Measurements from ENCODE around the gene TMEM247.

The TMEM247 gene

DNA sequence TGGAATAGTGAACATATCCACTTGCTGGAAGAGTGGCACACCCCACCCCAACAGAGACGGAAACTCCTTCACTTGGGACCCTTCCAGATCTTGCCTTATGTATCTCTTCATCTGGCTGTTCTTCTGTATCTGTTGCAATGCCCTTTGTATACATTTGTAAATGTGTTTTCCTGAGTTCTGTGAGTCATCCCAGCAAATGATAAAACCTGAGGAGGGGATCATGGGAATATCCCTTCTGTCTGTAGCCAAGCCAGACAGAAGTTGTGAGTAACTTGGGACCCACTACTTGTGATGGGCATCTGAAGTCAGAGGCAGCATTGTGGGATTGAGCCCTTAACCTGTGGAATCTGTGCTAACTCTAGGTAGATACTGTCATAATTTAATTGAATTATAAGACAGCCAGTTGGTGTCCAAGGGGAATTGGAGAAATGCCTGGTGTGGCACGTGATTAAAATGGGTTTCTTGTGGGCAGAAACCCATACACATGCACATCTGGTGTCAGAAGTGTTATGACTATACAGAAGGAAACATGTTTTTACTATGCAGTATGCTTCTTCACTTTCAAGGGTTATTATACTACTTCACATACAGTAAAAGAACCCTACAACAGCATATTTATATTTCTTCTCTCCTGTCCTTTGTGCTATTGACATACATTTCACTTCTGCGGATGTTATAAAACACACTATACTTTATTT, 32.3 kb upstream of the TMEM247 start:
- TF ChIP-seq, protein P1, sequence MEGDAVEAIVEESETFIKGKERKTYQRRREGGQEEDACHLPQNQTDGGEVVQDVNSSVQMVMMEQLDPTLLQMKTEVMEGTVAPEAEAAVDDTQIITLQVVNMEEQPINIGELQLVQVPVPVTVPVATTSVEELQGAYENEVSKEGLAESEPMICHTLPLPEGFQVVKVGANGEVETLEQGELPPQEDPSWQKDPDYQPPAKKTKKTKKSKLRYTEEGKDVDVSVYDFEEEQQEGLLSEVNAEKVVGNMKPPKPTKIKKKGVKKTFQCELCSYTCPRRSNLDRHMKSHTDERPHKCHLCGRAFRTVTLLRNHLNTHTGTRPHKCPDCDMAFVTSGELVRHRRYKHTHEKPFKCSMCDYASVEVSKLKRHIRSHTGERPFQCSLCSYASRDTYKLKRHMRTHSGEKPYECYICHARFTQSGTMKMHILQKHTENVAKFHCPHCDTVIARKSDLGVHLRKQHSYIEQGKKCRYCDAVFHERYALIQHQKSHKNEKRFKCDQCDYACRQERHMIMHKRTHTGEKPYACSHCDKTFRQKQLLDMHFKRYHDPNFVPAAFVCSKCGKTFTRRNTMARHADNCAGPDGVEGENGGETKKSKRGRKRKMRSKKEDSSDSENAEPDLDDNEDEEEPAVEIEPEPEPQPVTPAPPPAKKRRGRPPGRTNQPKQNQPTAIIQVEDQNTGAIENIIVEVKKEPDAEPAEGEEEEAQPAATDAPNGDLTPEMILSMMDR (IDR thresholded peaks at IDR 0.05; ENCODE audit: low read depth, low read length, missing control alignments): no peak
- no peak for DNase-seq (ENCODE audit: low read depth)
- H3K4me3 ChIP-seq (ENCODE audit: low read depth, low read length): no peak overlapping the region

DNA sequence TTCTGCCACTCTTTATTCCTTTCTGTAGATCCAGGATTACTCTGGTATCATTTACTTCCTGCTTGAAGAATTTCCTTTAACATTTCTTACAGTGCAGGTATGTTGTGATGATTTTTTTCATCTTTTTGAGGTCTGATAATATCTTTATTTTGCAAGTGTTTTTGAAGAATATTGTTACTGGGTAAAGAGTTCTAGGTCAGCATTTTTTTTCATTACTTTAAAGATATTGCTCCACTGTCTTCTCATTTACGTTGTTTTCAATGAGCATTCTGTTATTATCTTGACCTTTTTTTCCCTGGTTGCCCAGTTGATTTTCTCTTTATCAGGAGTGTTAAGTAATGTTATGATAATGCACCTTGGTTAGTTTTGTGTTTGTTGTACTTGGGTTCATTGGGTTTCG, 31.7 kb upstream of the TMEM247 start:
- TF ChIP-seq, protein P1 (IDR thresholded peaks at IDR 0.05; ENCODE audit: low read depth, low read length, missing control alignments): no peak
- DNase-seq (ENCODE audit: low read depth): no peak
- no peak overlapping the region for H3K4me3 ChIP-seq (ENCODE audit: low read depth, low read length)

DNA sequence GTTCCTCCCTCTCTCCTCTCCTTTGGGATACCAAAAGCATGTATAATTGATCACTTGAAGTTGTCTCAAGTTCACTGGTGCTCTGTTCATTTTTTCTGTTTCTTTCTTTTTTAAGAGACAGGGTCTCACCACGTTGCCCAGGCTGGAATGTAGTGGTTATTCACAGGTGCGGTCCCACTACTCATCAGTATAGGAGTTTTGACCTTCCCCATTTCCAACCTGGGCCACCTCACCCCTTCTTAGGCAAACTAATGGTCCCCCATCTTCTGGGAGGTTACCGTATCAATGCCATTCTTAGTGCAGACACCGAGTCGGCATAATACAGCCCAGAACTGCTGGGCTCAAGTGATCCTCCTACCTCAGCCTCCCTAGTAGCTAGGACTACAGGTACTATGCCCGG, 31.3 kb upstream of the TMEM247 start:
- TF ChIP-seq, protein P1 (IDR thresholded peaks at IDR 0.05; ENCODE audit: low read depth, low read length, missing control alignments): no peak
- H3K4me3 ChIP-seq (ENCODE audit: low read depth, low read length): no peak overlapping the region
- DNase-seq (ENCODE audit: low read depth): no peak

DNA sequence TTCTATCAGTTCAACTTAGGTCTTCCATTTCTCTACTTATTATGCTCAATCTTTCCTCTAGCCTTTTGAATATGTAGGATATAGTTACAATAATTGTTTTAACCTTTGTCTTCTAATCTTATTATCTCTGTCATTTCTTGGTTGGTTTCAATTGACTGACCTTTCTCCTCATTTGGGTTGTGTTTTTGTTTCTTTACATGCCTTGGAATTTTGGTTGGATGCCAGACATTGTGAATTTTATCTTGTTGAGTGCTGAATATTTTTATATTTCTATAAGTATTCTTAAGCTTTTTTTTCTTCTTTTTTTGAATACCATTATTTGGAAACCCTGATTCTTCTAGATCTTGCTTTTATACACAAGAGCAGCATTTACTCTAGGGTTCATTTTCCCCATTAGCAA, 30.7 kb upstream of the TMEM247 start:
- DNase-seq (ENCODE audit: low read depth): no peak
- H3K4me3 ChIP-seq (ENCODE audit: low read depth, low read length): no peak overlapping the region
- TF ChIP-seq, protein P1 (IDR thresholded peaks at IDR 0.05; ENCODE audit: low read depth, low read length, missing control alignments): no peak

- TF ChIP-seq, protein P1 (IDR thresholded peaks at IDR 0.05; ENCODE audit: low read depth, low read length, missing control alignments): no peak
- DNase-seq (ENCODE audit: low read depth): no peak
- H3K4me3 ChIP-seq (ENCODE audit: low read depth, low read length): no peak overlapping the region
Measured at GRCh38 chr2:46449700-46450099, 29.7 kb upstream of the TMEM247 start.

- no peak overlapping the region for H3K4me3 ChIP-seq (ENCODE audit: low read depth, low read length)
- TF ChIP-seq, protein P1 (IDR thresholded peaks at IDR 0.05; ENCODE audit: low read depth, low read length, missing control alignments): no peak
- DNase-seq (ENCODE audit: low read depth): no peak
Measured at GRCh38 chr2:46451131-46451711, 28.1 kb upstream of the TMEM247 start.

DNA sequence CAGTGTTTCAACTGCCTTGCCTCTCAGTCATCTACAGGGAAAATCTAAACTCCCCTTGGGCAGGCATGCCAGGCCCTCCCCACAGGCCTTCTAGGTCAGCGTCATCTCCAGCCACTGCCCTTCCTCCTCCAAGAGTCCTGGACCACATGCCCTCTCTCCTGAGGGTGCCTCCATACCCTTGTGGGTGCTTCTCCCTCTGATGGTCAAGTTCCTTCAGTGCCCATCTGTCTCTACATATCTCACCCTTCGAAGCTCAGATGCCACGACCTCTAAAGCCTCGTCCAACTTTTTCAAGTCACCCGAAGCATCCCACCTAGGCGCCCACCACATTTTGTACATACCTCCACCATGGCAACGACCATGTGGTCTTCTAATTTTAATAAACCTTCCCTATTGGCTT, 22.6 kb upstream of the TMEM247 start:
- H3K4me3 ChIP-seq (ENCODE audit: low read depth, low read length): no peak overlapping the region
- TF ChIP-seq, protein P1 (IDR thresholded peaks at IDR 0.05; ENCODE audit: low read depth, low read length, missing control alignments): no peak

More for the DNA sequence above, 22.6 kb upstream of the TMEM247 start:
- no peak for DNase-seq (ENCODE audit: low read depth)

Data from GM12864 (cell line).